H1 (cell line): ENCODE data around the gene SLC35E4. TPM values are rescaled to one million over a fixed set of nuclear protein-coding genes. Genes with fewer than 3 reads are reported as not detected.

ENCODE experiments used
- CTCF ChIA-PET: fragments of 300-600 bp; sonication (Branson Sonifier 250); formaldehyde crosslinking; loops from one replicate; lab custom pipeline; 2021; ENCODE audit not compliant: partially characterized antibody; lab: Charles Lee
- POLR2A ChIA-PET: fragments of 300-600 bp; sonication (Branson Sonifier 250); formaldehyde crosslinking; loops from one replicate; lab custom pipeline; 2021; ENCODE audit warnings: inconsistent platforms; ENCODE audit not compliant: partially characterized antibody; lab: Charles Lee
- DNase-seq, 2 experiments: peaks; one replicate each; pipeline versions ENCODE4 v3.0.0 to v3.0.0-alpha.2; 2010 to 2022; ENCODE audit warnings: low spot score in 2 of 2, low read depth in 1 of 2, mixed read lengths in 1 of 2
- FAIRE-seq: peaks from 2 replicates; lab custom pipeline; 2011; peaks lifted over from hg19 to GRCh38; lab: Jason Lieb, UNC
- H2AFZ ChIP-seq: 2 replicates; pipeline ENCODE4 v1.8.1; 2012; ENCODE audit warnings: low read length, inconsistent platforms
- H2AK5ac ChIP-seq: 2 replicates; pipeline ENCODE4 v1.6.1; 2013; ENCODE audit warnings: low read depth, low read length
- H2BK120ac ChIP-seq: replicated peaks from 2 replicates; pipeline ENCODE3; 2013; ENCODE audit warnings: low read depth, low read length, inconsistent platforms
- H2BK12ac ChIP-seq: 2 replicates; pipeline ENCODE4 v1.6.1; 2013; ENCODE audit warnings: low read depth, low read length
- H2BK15ac ChIP-seq: 2 replicates; pipeline ENCODE4 v1.6.1; 2013; ENCODE audit warnings: low read length
- H2BK20ac ChIP-seq: 2 replicates; pipeline ENCODE4 v1.6.1; 2013; ENCODE audit warnings: low read length
- H2BK5ac ChIP-seq: 2 replicates; pipeline ENCODE4 v1.6.1; 2013; ENCODE audit warnings: low read depth, low read length
- H3K14ac ChIP-seq: 2 replicates; pipeline ENCODE4 v1.6.1; 2013; ENCODE audit warnings: inconsistent platforms; ENCODE audit not compliant: insufficient read length
- H3K18ac ChIP-seq: 2 replicates; pipeline ENCODE4 v1.6.1; 2013; ENCODE audit warnings: low read length; ENCODE audit errors: extremely low read depth
- H3K23ac ChIP-seq: 2 replicates; pipeline ENCODE4 v1.6.1; 2013; ENCODE audit warnings: inconsistent platforms; ENCODE audit not compliant: insufficient read length
- H3K23me2 ChIP-seq: 2 replicates; pipeline ENCODE4 v1.6.1; 2013; ENCODE audit warnings: low read depth, low read length
- H3K27ac ChIP-seq: 2 replicates; pipeline ENCODE4 v1.6.1; 2011; ENCODE audit warnings: low read depth, low read length, inconsistent platforms
- H3K27me3 ChIP-seq, 4 experiments: replicated peaks in 1 of 4; 1 replicate in 1 of 4; 2 replicates in 3 of 4; pipeline versions ENCODE4 v1.6.1 to v1.8.1; 2011 to 2013; ENCODE audit warnings: low read length in 3 of 4, mild to moderate bottlenecking in 3 of 4, inconsistent platforms in 2 of 4, mixed read lengths in 2 of 4, moderate library complexity in 1 of 4; ENCODE audit not compliant: control insufficient read depth in 3 of 4, insufficient read depth in 3 of 4; ENCODE audit errors: extremely low read depth in 1 of 4
- H3K36me3 ChIP-seq, 4 experiments: 2 replicates each; pipeline versions ENCODE4 v1.6.1 to v1.8.1; 2011 to 2013; ENCODE audit warnings: mild to moderate bottlenecking in 4 of 4, low read length in 3 of 4, moderate library complexity in 2 of 4, control low read depth in 1 of 4, inconsistent platforms in 1 of 4; ENCODE audit not compliant: insufficient read depth in 4 of 4, control insufficient read depth in 2 of 4
- H3K4ac ChIP-seq: replicated peaks from 2 replicates; pipeline ENCODE3; 2013; ENCODE audit warnings: low read length, low read depth, mixed read lengths, inconsistent platforms; ENCODE audit not compliant: insufficient read length
- H3K4me1 ChIP-seq, 4 experiments: replicated peaks in 1 of 4; 1 replicate in 1 of 4; 2 replicates in 3 of 4; pipeline versions ENCODE4 v1.6.1 to v1.8.1; 2011 to 2013; ENCODE audit warnings: low read length in 3 of 4, inconsistent platforms in 2 of 4, mixed read lengths in 1 of 4; ENCODE audit not compliant: insufficient read depth in 4 of 4, control insufficient read depth in 3 of 4
- H3K4me2 ChIP-seq, 2 experiments: 2 replicates each; pipeline versions ENCODE4 v1.6.1 to v1.8.1; 2011 to 2013; ENCODE audit warnings: low read depth in 2 of 2, low read length in 2 of 2, control low read depth in 1 of 2, inconsistent platforms in 1 of 2, mild to moderate bottlenecking in 1 of 2; ENCODE audit not compliant: insufficient read depth in 1 of 2
- H3K4me3 ChIP-seq, 4 experiments: fragments of 200-600, 300-600 bp in 1 of 4; sonication (generic), shearing (Covaris generic), sonication (Bioruptor Twin) in 1 of 4; 2 replicates each; pipeline versions ENCODE4 v1.5.1 to v1.8.1; 2011 to 2016; ENCODE audit warnings: low read length in 4 of 4, low read depth in 3 of 4, control low read depth in 2 of 4, inconsistent platforms in 2 of 4, mild to moderate bottlenecking in 2 of 4, mixed read lengths in 1 of 4, moderate library complexity in 1 of 4; ENCODE audit not compliant: insufficient read depth in 2 of 4; ENCODE audit errors: extremely low read depth in 1 of 4
- H3K56ac ChIP-seq: replicated peaks from 2 replicates; pipeline ENCODE3; 2013; ENCODE audit warnings: low read depth, mild to moderate bottlenecking, mixed read lengths, low read length, inconsistent platforms; ENCODE audit not compliant: insufficient read length
- H3K79me1 ChIP-seq: 2 replicates; pipeline ENCODE4 v1.6.1; 2013; ENCODE audit warnings: low read depth, low read length, control low read depth
- H3K79me2 ChIP-seq, 2 experiments: 2 replicates each; pipeline versions ENCODE4 v1.6.1 to v1.8.1; 2012 to 2013; ENCODE audit warnings: low read length in 2 of 2, mild to moderate bottlenecking in 2 of 2, inconsistent platforms in 1 of 2; ENCODE audit not compliant: insufficient read depth in 2 of 2, control insufficient read depth in 1 of 2
- H3K9ac ChIP-seq, 4 experiments: replicated peaks in 1 of 4; 1 replicate in 1 of 4; 2 replicates in 3 of 4; pipeline versions ENCODE4 v1.6.1 to v1.8.1; 2011 to 2013; ENCODE audit warnings: low read depth in 3 of 4, low read length in 3 of 4, control low read depth in 2 of 4, mild to moderate bottlenecking in 2 of 4, moderate library complexity in 2 of 4, inconsistent platforms in 1 of 4; ENCODE audit errors: extremely low read depth in 1 of 4
- H3K9me3 ChIP-seq, 2 experiments: 2 replicates each; pipeline versions ENCODE4 v1.6.1 to v1.8.1; 2012 to 2013; ENCODE audit warnings: mild to moderate bottlenecking in 2 of 2, moderate library complexity in 2 of 2, control low read depth in 1 of 2, inconsistent platforms in 1 of 2, low read depth in 1 of 2, low read length in 1 of 2, mixed read lengths in 1 of 2; ENCODE audit not compliant: insufficient read depth in 2 of 2
- H4K20me1 ChIP-seq, 2 experiments: replicated peaks in 1 of 2; 2 replicates each; pipeline versions ENCODE3 to v1.8.1; 2011 to 2013; ENCODE audit warnings: inconsistent platforms in 2 of 2, low read length in 2 of 2, mild to moderate bottlenecking in 1 of 2; ENCODE audit not compliant: insufficient read depth in 2 of 2, control insufficient read depth in 1 of 2
- H4K5ac ChIP-seq: 2 replicates; pipeline ENCODE4 v1.6.1; 2013; ENCODE audit warnings: low read length, low read depth, mixed read lengths, inconsistent platforms; ENCODE audit not compliant: insufficient read length
- H4K8ac ChIP-seq: 2 replicates; pipeline ENCODE4 v1.8.0; 2013; ENCODE audit warnings: mild to moderate bottlenecking, moderate library complexity, low read length, inconsistent platforms; ENCODE audit not compliant: insufficient read depth; ENCODE audit errors: extremely low read depth
- H4K91ac ChIP-seq: replicated peaks from 2 replicates; pipeline ENCODE3; 2013; ENCODE audit warnings: low read length, mixed read lengths, inconsistent platforms; ENCODE audit not compliant: insufficient read length
- BACH1 ChIP-seq: IDR thresholded peaks from 2 replicates; pipeline ENCODE4 v1.6.1; 2012; ENCODE audit warnings: low read length, improper control_type of control experiment
- FOSL1 ChIP-seq: IDR thresholded peaks from 2 replicates; pipeline ENCODE4 v1.6.1; 2011; ENCODE audit warnings: mild to moderate bottlenecking, low read depth, low read length, moderate library complexity; ENCODE audit not compliant: insufficient read depth
- KDM1A ChIP-seq: fragments of 200-600, 300-600 bp; sonication (generic); IDR thresholded peaks from 2 replicates; pipeline ENCODE4 v1.7.1; 2016; ENCODE audit warnings: mild to moderate bottlenecking, low read length, borderline replicate concordance
- SIN3A ChIP-seq, 2 experiments: IDR thresholded peaks in 1 of 2; conservative IDR thresholded peaks in 1 of 2; 2 replicates each; pipeline ENCODE4 v1.6.1; 2011 to 2012; ENCODE audit warnings: low read length in 2 of 2, improper control_type of control experiment in 1 of 2, low read depth in 1 of 2, mild to moderate bottlenecking in 1 of 2
- SUZ12 ChIP-seq: fragments of 200-600 bp; sonication (generic); IDR thresholded peaks from 2 replicates; pipeline ENCODE4 v1.6.1; 2012; ENCODE audit warnings: mild to moderate bottlenecking, inconsistent platforms, low read length, moderate library complexity, mixed read lengths
- ZNF274 ChIP-seq: IDR thresholded peaks from 2 replicates; pipeline ENCODE4 v1.7.0; 2012; ENCODE audit warnings: low read length, borderline replicate concordance; ENCODE audit errors: extremely low read depth
- WGBS, 2 experiments: shearing (Covaris generic) in 1 of 2; methylation state at CpG; one replicate each; pipeline versions ENCODE4 v1.1.6 to v1.1.7; 2013 to 2015; ENCODE audit warnings: low lambda C conversion rate in 2 of 2, mixed read lengths in 2 of 2, inconsistent platforms in 1 of 2, low coverage in 1 of 2, missing lambda C conversion rate in 1 of 2; ENCODE audit not compliant: insufficient replicate concordance in 2 of 2, insufficient coverage in 1 of 2, insufficient read length in 1 of 2; ENCODE audit errors: extremely low coverage in 1 of 2, missing lambda C conversion rate in 1 of 2; 5-methylcytosine and 5-hydroxymethylcytosine counted together
- polyA plus RNA-seq, 7 experiments: library from polyadenylated mRNA; depleted of rRNA in 3 of 7; stranded (reverse) in 5 of 7; unstranded in 2 of 7; fragments of >200 nt in 5 of 7; fragments of 200-250 nt in 2 of 7; gene quantifications; 1 replicate in 5 of 7; 2 replicates in 1 of 7; 4 replicates in 1 of 7; pipeline versions ENCODE4 v1.2.1 to v1.2.3, GENCODE V29; 2011 to 2013; ENCODE audit warnings: missing spikeins in 2 of 7, mixed read lengths in 2 of 7
- total RNA-seq: library from RNA; stranded (reverse); fragmentation: NEBNext Ultra II Directional; extraction: Animal tissue kit (Norgen Biotek cat#: 25700); gene quantifications from 2 replicates; pipeline ENCODE4 v1.2.1, GENCODE V29; 2021

SLC35E4 gene
- total and polyA plus RNA-seq, 2 of the 8 experiments (the other 6 are each of a cell fraction or from before 2014, with no cell fraction given), result 5.1 to 5.6 TPM

- no peak overlapping the region for H3K14ac ChIP-seq
- peaks cover 0 to 5% of the 10 kb centered on the region in 2 experiments for H4K20me1 ChIP-seq
- H4K91ac ChIP-seq, result no peak overlapping the region
- no peak overlapping the region; the same call in 1 of the 2 replicates for H4K8ac ChIP-seq
- H2AFZ ChIP-seq, result no peak overlapping the region
- no peak overlapping the region for H3K4ac ChIP-seq
- no peak overlapping the region for H4K5ac ChIP-seq
- no peak overlapping the region for H3K27ac ChIP-seq
- POLR2A ChIA-PET, result interaction anchor here (1.3 to 2.2 kb wide), 2 partner anchors 13 to 61 kb away, joined by 4 to 8 read pairs; partner anchors contain the start of gene SLC35E4
- no peaks in the 10 kb centered on the region for H3K79me2 ChIP-seq
- peaks cover 0 to 17% (median 14%) of the 10 kb centered on the region in 4 experiments; a peak in 6 of 7 replicates for H3K27me3 ChIP-seq
- H2BK20ac ChIP-seq, result no peak overlapping the region
- TF ChIP-seq FOSL1, result no peak
- TF ChIP-seq ZNF274, result no peak
- TF ChIP-seq SIN3A (conservative IDR thresholded peaks at IDR 0.05 in 1 of 2, IDR thresholded peaks at IDR 0.05 in 1 of 2; ENCODE audit: low read depth in 1 of 2, low read length in 2 of 2), result no peak
- TF ChIP-seq SUZ12, result no peak
- no peak for TF ChIP-seq BACH1
- no peak for TF ChIP-seq KDM1A
- no peaks in the 10 kb centered on the region for H3K9me3 ChIP-seq
- 95% methylated on average over 7 of the region's 7 CpGs; no CpG with 5 or more reads in 1 of the 2 experiments for whole genome bisulfite sequencing, 2 experiments
- peaks cover 13% of the 10 kb centered on the region; the same call in 1 of the 2 replicates for H3K23me2 ChIP-seq
- CTCF ChIA-PET, result interaction anchor here (2.1 to 3.0 kb wide), 2 partner anchors 9 to 60 kb away, joined by 6 to 16 read pairs; no protein-coding TSS in a partner anchor
- H2BK5ac ChIP-seq, result no peak overlapping the region
- H3K9ac ChIP-seq, result no peak overlapping the region
- no peak overlapping the region for H2AK5ac ChIP-seq
- no peak overlapping the region for H2BK12ac ChIP-seq
- H3K36me3 ChIP-seq, result no peaks in the 10 kb centered on the region
- H2BK15ac ChIP-seq, result peak overlapping the region; percentile 18
- peaks cover 0 to 6% (median 3%) of the 10 kb centered on the region in 4 experiments; a peak in 4 of 7 replicates for H3K4me1 ChIP-seq
- H3K79me1 ChIP-seq, result no peaks in the 10 kb centered on the region
- peak overlapping the region; percentile 80 to 82; a peak in 2 of 4 replicates for H3K4me2 ChIP-seq
- DNase-seq (no peak), FAIRE-seq (no peak)
- peak overlapping the region in 1 of 4 experiments; percentile 66; a peak in 2 of 8 replicates for H3K4me3 ChIP-seq
- H3K18ac ChIP-seq, result no peak overlapping the region
- no peak overlapping the region for H3K56ac ChIP-seq
- H2BK120ac ChIP-seq, result no peak overlapping the region
- H3K23ac ChIP-seq, result no peak overlapping the region
Observed at GRCh38 chr22:30695871-30696655, 60.5 kb downstream of the SLC35E4 start.
